ENCODE data around the gene TAS2R40.

TAS2R40 gene

GRCh38 chr7:143225047-143225446 lies 3.2 kb downstream of the TAS2R40 start:
- no peak for DNase-seq (ENCODE audit: low read depth)

GRCh38 chr7:143227806-143228205 lies 6.0 kb downstream of the TAS2R40 start:
- no peak for DNase-seq (ENCODE audit: low read depth)

DNA sequence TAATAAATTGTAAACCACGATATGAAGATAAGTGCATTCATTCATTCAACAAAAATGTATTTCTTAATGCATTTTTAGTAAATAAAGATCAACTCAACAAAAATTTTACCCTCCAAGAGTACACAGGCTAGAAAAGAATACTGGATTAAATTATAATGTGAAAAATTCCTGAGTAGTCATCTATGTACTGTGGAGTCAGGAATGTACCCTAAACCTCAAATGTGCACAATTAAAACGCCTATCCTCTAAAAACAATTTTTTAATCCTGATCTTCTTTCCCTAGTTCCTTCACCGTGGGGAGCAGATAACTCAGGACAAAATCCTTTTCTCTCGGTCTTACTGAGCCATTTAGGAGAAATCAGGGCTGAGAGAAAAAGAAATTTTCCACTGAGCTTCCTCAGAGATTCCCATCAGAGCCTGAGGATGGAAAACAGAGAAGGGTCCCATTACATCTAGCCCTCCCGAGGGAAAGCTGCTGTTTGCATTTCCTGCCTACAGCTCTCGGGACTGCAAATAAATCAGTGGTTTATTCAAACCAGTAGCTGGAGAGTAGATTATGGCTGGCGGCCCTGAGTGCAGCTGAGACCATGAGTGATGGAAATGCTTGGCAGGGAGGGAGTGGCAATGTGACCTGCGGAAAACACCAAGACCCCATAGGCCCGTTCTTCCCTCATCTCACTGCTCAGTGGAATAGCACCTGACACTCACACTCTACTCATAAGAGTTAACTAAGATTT lies 7.4 kb downstream of the TAS2R40 start:
- DNase-seq (ENCODE audit: low read depth), result no peak

GRCh38 chr7:143230602-143231457 lies 9.0 kb downstream of the TAS2R40 start:
- DNase-seq (ENCODE audit: low read depth), result no peak

DNA sequence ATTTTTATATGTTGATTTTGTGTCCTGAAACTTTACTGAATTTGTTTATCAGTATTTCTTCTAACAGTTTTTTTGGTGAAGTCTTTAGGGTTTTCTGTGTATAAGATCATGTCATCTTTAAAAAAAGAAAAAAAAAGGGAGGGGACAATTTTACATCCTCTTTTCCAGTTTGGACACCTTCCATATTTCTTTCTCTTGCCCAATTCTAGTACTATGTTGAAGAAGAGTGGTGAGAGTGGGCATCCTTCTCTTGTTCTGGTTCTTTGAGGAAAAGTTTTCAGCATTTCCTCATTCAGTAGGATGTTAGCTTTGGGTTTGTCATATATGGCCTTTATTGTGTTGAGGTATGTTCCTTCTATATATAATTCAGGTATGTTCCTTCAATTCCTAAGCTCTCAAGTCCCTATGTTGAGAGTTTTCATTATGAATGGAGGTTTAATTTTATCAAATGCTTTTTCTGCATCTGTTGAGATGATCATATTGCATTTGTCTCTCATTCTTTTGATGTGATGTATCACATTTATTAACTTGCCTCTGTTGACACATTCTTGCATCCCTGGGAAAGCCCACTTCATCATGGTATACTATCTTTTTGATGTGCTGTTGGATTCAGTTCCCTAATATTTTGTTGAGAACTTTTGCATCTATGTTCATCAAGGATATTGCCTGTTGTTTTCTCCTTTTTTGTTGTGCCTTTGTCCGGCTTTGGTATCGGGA lies 12.1 kb downstream of the TAS2R40 start:
- DNase-seq (ENCODE audit: low read depth), result no peak

- no peak for DNase-seq (ENCODE audit: low read depth)
Observed at GRCh38 chr7:143234533-143234875, 12.7 kb downstream of the TAS2R40 start.

GRCh38 chr7:143235561-143235960 lies 13.7 kb downstream of the TAS2R40 start:
- no peak for DNase-seq (ENCODE audit: low read depth)

DNA sequence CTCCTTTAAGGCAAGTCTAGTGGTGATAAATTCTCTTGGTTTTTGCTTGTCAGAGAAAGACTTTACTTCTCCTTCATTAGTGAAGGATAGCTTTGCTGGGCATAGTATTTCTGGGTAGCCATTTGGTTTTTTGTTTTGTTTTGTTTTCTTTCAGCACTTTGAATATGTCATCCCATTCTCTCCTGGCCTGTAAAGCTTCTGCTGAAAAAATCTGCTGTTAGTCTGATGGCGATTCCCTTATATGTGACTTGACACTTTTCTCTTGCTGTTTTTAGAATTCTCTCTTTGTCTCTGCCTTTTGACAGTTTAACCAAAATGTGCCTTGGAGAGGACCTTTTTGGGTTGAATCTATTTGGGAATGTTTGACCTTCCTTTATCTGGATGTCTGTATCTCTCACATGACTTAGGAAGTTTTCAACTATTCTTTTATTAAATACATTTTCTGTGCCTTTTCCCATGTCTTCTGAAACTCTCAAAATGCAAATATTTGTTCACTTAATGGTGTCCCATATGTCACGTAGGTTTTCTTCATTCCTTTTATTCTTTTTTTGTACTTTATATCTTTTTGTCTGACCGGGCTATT lies 14.7 kb downstream of the TAS2R40 start:
- DNase-seq (ENCODE audit: low read depth), result no peak

DNA sequence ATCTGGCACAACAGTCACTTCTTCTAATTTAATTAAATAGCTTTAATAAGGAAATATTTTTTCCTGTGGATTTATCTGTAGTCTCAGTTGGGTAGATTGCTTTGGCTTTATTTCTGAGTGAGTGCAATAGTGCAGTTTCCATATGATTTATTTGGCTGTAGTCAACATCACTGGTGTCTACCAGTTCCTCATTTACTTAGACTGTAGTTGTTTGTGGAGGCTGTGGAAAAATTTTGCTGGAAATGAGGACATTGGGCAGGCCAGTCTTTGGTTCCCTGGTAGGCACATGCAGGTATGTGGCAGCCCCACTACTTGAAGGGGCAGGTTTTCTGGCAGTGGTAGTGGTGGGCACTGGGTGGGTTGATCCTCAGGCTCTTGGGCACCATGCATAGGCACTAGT lies 15.5 kb downstream of the TAS2R40 start:
- no peak for DNase-seq (ENCODE audit: low read depth)

- no peak for DNase-seq (ENCODE audit: low read depth)
Observed at GRCh38 chr7:143238289-143238980, 16.6 kb downstream of the TAS2R40 start.

GRCh38 chr7:143239813-143240212 lies 18.0 kb downstream of the TAS2R40 start:
- no peak for DNase-seq (ENCODE audit: low read depth)

DNA sequence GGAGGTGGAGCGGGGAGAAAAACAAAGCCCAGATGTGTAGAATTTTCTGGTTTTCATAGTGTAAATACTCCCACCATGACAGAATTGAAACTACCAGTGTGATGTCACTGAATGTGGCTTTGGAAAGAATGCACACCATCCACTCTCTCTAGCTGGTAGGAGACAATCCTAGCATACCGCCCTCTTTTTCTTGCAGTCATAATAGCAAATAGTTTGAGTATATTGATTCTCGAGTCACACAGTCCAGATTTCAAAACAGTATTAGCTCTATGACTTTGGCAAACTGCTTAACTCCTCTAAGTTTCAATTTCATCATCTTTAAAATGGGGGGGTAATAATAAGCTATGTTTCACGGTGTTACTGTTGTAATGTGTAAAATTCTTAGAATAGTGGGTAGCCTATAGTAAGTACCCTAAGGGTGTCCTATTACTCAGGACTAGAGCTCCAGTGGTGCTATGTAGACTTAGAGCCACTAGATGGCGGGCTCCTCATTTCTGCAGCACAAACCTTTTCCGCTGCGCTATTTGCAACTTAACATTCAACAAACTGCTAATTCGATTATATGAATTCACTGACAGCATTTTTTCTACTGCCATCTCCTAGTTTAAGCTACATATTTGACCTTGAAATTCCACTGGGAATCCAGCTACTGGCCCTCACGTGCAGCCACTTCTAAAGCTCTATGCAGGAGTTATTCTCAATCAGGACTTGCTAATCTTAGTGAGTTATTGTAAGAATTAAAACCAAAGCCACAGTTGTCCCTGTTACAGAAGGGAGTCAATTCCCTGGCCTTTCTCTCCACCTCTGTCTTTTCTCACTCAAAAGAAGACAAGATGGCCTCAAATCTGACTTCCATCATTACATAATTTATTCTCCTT lies 18.7 kb downstream of the TAS2R40 start:
- peak; percentile 36 for DNase-seq (ENCODE audit: low read depth)

- DNase-seq (ENCODE audit: low read depth), result no peak
Observed at GRCh38 chr7:143242306-143242705, 20.5 kb downstream of the TAS2R40 start.

DNA sequence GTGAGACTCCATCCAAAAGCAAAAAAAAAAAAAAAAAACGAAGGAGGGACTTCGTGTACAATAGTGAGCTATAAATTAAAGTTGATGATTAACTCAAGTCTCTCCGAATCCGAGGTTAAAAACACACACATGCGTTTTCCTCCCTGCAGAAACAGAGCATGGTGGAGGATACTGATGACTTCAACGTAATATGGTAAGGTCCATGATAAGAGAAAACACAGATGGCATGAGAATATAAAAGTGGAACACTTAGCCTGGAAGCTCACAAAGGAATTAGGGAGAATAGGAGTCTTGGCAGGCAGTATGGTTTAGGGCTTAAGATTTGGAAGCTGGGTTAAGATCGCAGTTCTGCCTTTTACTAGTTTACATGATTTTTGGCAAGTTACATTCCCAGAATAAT lies 21.3 kb downstream of the TAS2R40 start:
- no peak for DNase-seq (ENCODE audit: low read depth)

- DNase-seq (ENCODE audit: low read depth), result no peak
Observed at GRCh38 chr7:143243614-143244013, 21.8 kb downstream of the TAS2R40 start.

DNA sequence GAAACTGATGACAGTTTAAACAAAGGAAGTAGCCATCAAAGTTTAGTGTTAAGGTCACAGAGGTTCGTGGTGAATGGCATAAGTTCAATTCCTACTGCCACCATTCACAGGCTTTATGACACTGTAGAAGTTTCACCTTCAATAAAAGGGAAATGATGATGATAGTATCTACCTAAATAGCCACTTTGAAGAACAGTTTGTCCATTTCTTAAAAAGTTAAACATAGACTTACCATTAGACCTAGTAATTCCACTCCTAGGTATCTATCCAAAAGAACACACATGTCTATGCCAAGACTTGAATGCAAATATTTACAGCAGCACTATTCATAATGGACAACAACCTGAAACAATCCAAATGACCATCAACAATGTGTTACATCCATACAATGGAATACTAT lies 22.5 kb downstream of the TAS2R40 start:
- no peak for DNase-seq (ENCODE audit: low read depth)

- DNase-seq (ENCODE audit: low read depth), result no peak
Observed at GRCh38 chr7:143245123-143245522, 23.3 kb downstream of the TAS2R40 start.

DNA sequence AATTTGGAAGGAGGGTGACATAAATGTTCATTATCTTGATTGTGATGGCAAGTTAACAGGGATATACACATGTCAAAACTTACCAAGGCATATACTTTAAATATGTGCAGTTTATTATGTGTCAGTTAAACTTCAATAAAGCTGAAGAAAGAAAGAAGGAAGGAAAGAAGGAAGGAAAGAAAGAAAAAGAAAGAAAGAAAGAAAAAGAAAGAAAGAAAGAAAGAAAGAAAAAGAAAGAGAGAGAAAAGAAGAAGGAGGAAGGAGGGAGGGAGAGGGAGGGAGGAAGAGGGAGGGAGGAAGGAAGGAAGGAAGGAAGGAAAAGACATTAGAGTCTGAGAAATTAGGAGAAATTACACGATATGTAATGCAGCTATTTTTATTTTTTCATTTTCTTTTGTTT lies 25.5 kb downstream of the TAS2R40 start:
- no peak for DNase-seq (ENCODE audit: low read depth)

DNA sequence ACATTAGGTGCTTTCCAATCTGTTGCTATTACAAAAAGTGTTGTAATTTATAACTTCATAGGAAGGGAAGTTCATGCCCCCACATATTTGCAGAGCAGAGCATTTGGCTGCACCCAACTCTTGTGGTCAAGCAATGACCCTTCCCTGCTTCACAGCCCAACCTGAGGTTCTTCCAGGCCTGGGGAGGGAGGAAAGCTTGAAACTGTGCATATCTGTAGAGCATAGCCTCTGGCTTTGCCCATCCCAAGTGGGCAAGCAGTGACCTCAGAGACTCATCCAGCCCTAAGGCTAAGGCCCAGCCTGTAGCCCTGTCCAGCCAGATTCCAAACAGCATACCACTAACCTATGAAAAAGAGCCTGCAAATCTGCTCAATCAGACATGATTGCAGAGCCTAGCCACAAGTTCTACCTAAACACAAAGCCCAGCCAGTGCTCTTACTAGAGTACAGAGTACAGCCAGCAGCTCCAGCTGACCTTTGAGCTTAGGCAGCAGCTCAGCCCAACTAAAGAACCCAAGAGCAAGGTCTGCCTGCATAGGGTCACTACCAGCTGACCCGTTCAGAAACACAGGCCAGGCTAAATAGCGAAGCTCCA lies 27.0 kb downstream of the TAS2R40 start:
- no peak for DNase-seq (ENCODE audit: low read depth)

DNA sequence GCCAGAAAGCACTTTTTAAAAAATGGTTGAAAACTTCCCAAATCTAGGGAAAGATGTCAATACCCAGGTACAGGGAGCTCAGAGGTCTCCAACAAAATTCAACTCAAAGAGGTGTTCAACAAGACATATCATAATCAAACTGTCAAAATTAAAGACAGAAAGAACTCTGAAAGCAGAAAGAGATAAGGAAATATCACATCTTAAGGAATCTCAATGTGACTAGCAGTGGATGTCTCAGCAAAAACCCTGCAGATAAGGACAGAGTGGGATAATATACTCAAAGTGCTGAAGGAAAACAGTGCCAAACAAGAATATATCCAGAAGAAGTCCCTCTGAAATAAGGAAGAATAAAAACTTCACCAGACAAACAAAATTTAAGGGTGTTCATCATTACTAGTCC lies 28.4 kb downstream of the TAS2R40 start:
- DNase-seq (ENCODE audit: low read depth), result no peak

GRCh38 chr7:143250822-143251221 lies 29.0 kb downstream of the TAS2R40 start:
- no peak for DNase-seq (ENCODE audit: low read depth)

Measured in stimulated activated CD8-positive, alpha-beta memory T cell treated with anti-CD3 and anti-CD28 coated beads, Interleukin-7, amount 100 ng/mL, for 24 hours (primary cell).